CD14-positive monocyte (primary cell): ENCODE data around the gene NOP10. TPM values are rescaled to one million over a fixed set of nuclear protein-coding genes. Genes with fewer than 3 reads are reported as not detected.

Experiments
- DNase-seq, 3 donors: peaks; one replicate each; pipeline ENCODE4 v3.0.0-alpha.2; 2011 to 2022
- H2AFZ ChIP-seq: 2 replicates; pipeline ENCODE4 v1.6.0; 2012; ENCODE audit warnings: mild to moderate bottlenecking, low read depth, low read length, inconsistent platforms; ENCODE audit not compliant: insufficient read depth, poor library complexity, severe bottlenecking
- H3K27ac ChIP-seq, 2 donors: 1 replicate in 1 of 2; 2 replicates in 1 of 2; pipeline ENCODE4 v1.5.1; 2012 to 2013; ENCODE audit warnings: low read length in 2 of 2, control low read depth in 1 of 2, inconsistent platforms in 1 of 2, low read depth in 1 of 2, mild to moderate bottlenecking in 1 of 2
- H3K27me3 ChIP-seq, 2 donors: one replicate each; pipeline versions ENCODE4 v1.6.0 to v1.6.1; 2011 to 2013; ENCODE audit warnings: low read length in 2 of 2; ENCODE audit not compliant: control insufficient read depth in 2 of 2, insufficient read depth in 2 of 2
- H3K36me3 ChIP-seq, 2 donors: replicated peaks in 1 of 2; 1 replicate in 1 of 2; 2 replicates in 1 of 2; pipeline versions ENCODE4 v1.5.1 to v1.6.1; 2012 to 2013; ENCODE audit warnings: low read length in 2 of 2, control low read depth in 1 of 2, inconsistent platforms in 1 of 2, mild to moderate bottlenecking in 1 of 2; ENCODE audit not compliant: insufficient read depth in 2 of 2, control insufficient read depth in 1 of 2
- H3K4me1 ChIP-seq, 2 donors: 1 replicate in 1 of 2; 2 replicates in 1 of 2; pipeline versions ENCODE4 v1.5.1 to v1.6.1; 2012 to 2013; ENCODE audit warnings: low read length in 2 of 2, control low read depth in 1 of 2, inconsistent platforms in 1 of 2, mild to moderate bottlenecking in 1 of 2, moderate library complexity in 1 of 2; ENCODE audit not compliant: insufficient read depth in 2 of 2, control insufficient read depth in 1 of 2
- H3K4me2 ChIP-seq: replicated peaks from 2 replicates; pipeline ENCODE3; 2012; ENCODE audit warnings: low read length, moderate library complexity, mild to moderate bottlenecking; ENCODE audit not compliant: poor library complexity, severe bottlenecking; ENCODE audit errors: extremely low read depth
- H3K4me3 ChIP-seq, 3 experiments: fragments of 200-600 bp in 1 of 3; sonication (generic) in 1 of 3; replicated peaks in 1 of 3; 1 replicate in 2 of 3; 2 replicates in 1 of 3; pipeline ENCODE4 v1.5.1; 2011 to 2013; ENCODE audit warnings: low read length in 3 of 3, mild to moderate bottlenecking in 3 of 3, control low read depth in 2 of 3, low read depth in 2 of 3, inconsistent platforms in 1 of 3, moderate library complexity in 1 of 3
- H3K79me2 ChIP-seq: 2 replicates; pipeline ENCODE4 v1.6.0; 2012; ENCODE audit warnings: mild to moderate bottlenecking, control low read depth, inconsistent platforms, low read length, moderate library complexity; ENCODE audit not compliant: insufficient read depth
- H3K9ac ChIP-seq: 2 replicates; pipeline ENCODE4 v1.6.0; 2017; ENCODE audit warnings: low read length, mild to moderate bottlenecking; ENCODE audit not compliant: insufficient read depth, poor library complexity, severe bottlenecking
- H3K9me3 ChIP-seq, 2 donors: replicated peaks in 1 of 2; 1 replicate in 1 of 2; 2 replicates in 1 of 2; pipeline versions ENCODE4 v1.5.1 to v1.6.1; 2012 to 2013; ENCODE audit warnings: low read length in 2 of 2, control low read depth in 1 of 2; ENCODE audit not compliant: control insufficient read depth in 1 of 2, insufficient read depth in 1 of 2
- H4K20me1 ChIP-seq: 2 replicates; pipeline ENCODE4 v1.6.0; 2012; ENCODE audit warnings: mild to moderate bottlenecking, low read length, control low read depth, moderate library complexity; ENCODE audit not compliant: insufficient read depth
- H3K27ac Mint-ChIP-seq, 7 donors: one replicate each; pipeline ENCODE4 v1.8.0; 2020; ENCODE audit warnings: mild to moderate bottlenecking in 7 of 7, mixed read lengths in 7 of 7, moderate library complexity in 6 of 7, inconsistent platforms in 2 of 7
- H3K27me3 Mint-ChIP-seq, 3 donors: one replicate each; pipeline ENCODE4 v1.8.0; 2021 to 2022; ENCODE audit warnings: low read depth in 3 of 3, mild to moderate bottlenecking in 3 of 3, mixed read lengths in 3 of 3, moderate library complexity in 3 of 3, inconsistent platforms in 1 of 3
- H3K36me3 Mint-ChIP-seq, 2 donors: one replicate each; pipeline ENCODE4 v1.8.0; 2020; ENCODE audit warnings: mixed read lengths in 2 of 2, inconsistent platforms in 1 of 2, mild to moderate bottlenecking in 1 of 2
- H3K4me1 Mint-ChIP-seq: one replicate; pipeline ENCODE4 v1.8.0; 2020; ENCODE audit warnings: mild to moderate bottlenecking, mixed read lengths
- H3K4me3 Mint-ChIP-seq, 2 donors: one replicate each; pipeline ENCODE4 v1.8.0; 2020; ENCODE audit warnings: mild to moderate bottlenecking in 2 of 2, mixed read lengths in 2 of 2, moderate library complexity in 1 of 2
- H3K9me3 Mint-ChIP-seq, 7 donors: one replicate each; pipeline ENCODE4 v1.8.0; 2020 to 2022; ENCODE audit warnings: mixed read lengths in 7 of 7, mild to moderate bottlenecking in 6 of 7, moderate library complexity in 6 of 7, inconsistent platforms in 2 of 7
- WGBS: methylation state at CpG from one replicate; pipeline ENCODE4 v1.1.5; 2013; ENCODE audit warnings: missing lambda C conversion rate; ENCODE audit not compliant: insufficient coverage; 5-methylcytosine and 5-hydroxymethylcytosine counted together
- intact Hi-C, 2 donors: fragments of 100-400 bp; cut with micrococcal nuclease; formaldehyde crosslinking; loops; one replicate each; pipeline versions ENCODE4 v1.15.0 to v1.15.1; 2023
- polyA plus RNA-seq, 3 donors: library from polyadenylated mRNA; depleted of rRNA in 1 of 3; unstranded in 2 of 3; stranded (reverse) in 1 of 3; fragments of 300-500 nt in 2 of 3; fragments of >200 nt in 1 of 3; fragmentation: Illumina TruSeq in 2 of 3; gene quantifications; 1 replicate in 2 of 3; 2 replicates in 1 of 3; pipeline ENCODE4 v1.2.3, GENCODE V29; 2012 to 2021
- TF ChIP-seq, protein P1 (sequence below): fragments of 200-600 bp; IDR thresholded peaks from one replicate; pipeline ENCODE4 v1.8.0; 2022; ENCODE audit warnings: antibody characterized with exemption, mild to moderate bottlenecking

The NOP10 gene
- polyA plus RNA-seq, 3 donors: 260 to 677 (median 586) TPM

DNA sequence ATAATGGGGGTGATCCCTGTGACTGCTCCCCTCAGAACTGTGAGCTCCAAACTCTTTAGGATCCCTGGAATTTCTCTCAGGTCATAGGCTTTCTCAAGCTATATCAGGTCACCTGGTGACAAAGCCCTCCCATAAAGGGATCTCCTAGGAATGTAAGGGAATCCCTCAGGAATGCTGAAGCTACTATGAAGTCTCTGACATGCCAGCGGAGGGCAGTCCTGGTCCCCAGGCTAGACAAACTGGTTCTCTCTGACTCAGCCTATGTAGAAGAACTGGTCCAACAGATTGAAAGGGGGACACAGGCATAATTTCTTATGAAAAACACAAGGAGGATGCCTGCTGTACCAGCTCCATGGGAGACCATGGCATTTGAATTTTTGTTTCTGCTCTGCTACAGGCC, 17.4 kb upstream of the NOP10 start:
- intact Hi-C loops: loop anchor here (10.0 kb wide), 3 partner anchors 75 to 225 kb away; partner anchors contain the start of gene GOLGA8B (in 1 of the 2)
- no peak overlapping the region for H3K27ac ChIP-seq
- H3K4me3 ChIP-seq: no peak overlapping the region
- Mint-ChIP-seq H3K27ac (peak overlapping the region in 2 of 7 donors; percentile 1 to 59), H3K4me3 (no peak overlapping the region), H3K4me1 (peaks cover 4% of the 10 kb centered on the region), H3K36me3 (peaks cover 29 to 44% of the 10 kb centered on the region in 2 donors), H3K9me3 (no peaks in the 10 kb centered on the region), H3K27me3 (peaks cover 0 to 4% (median 2%) of the 10 kb centered on the region in 3 donors)
- H4K20me1 ChIP-seq: no peaks in the 10 kb centered on the region
- H2AFZ ChIP-seq: no peak overlapping the region
- peaks cover under 1 to 1% of the 10 kb centered on the region in 2 donors for H3K4me1 ChIP-seq
- H3K79me2 ChIP-seq: no peaks in the 10 kb centered on the region
- no peaks in the 10 kb centered on the region for H3K27me3 ChIP-seq
- 92% methylated on average over 1 of the region's 1 CpG for WGBS
- peaks cover 13 to 61% of the 10 kb centered on the region in 2 donors for H3K36me3 ChIP-seq
- TF ChIP-seq, protein P1, sequence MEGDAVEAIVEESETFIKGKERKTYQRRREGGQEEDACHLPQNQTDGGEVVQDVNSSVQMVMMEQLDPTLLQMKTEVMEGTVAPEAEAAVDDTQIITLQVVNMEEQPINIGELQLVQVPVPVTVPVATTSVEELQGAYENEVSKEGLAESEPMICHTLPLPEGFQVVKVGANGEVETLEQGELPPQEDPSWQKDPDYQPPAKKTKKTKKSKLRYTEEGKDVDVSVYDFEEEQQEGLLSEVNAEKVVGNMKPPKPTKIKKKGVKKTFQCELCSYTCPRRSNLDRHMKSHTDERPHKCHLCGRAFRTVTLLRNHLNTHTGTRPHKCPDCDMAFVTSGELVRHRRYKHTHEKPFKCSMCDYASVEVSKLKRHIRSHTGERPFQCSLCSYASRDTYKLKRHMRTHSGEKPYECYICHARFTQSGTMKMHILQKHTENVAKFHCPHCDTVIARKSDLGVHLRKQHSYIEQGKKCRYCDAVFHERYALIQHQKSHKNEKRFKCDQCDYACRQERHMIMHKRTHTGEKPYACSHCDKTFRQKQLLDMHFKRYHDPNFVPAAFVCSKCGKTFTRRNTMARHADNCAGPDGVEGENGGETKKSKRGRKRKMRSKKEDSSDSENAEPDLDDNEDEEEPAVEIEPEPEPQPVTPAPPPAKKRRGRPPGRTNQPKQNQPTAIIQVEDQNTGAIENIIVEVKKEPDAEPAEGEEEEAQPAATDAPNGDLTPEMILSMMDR: no peak
- no peak overlapping the region for H3K4me2 ChIP-seq
- H3K9me3 ChIP-seq: no peaks in the 10 kb centered on the region
- DNase-seq: no peak
- H3K9ac ChIP-seq: no peak overlapping the region

DNA sequence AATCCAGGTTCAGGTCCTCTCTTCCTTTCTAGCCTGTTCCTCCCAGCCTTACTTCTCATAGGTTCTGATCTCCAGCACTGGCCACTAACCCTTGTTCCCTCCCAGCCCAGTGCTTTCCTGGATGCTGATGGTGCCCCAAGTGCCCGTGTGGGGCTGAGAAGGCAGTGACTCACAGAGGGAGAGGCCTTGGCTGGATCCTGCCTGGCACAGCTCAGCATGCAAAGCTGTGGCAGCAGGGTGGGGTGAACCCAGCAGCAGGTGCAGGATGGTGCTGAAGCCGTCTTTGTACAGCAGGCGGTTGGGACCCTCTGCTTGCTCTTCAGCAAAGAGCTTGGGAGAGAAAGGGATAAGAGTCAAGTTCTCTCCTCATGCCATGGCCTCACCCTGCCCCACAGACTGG, 16.5 kb upstream of the NOP10 start:
- no peak overlapping the region for H3K4me3 ChIP-seq
- peaks cover 0 to 3% (median 0%) of the 10 kb centered on the region in 3 donors for H3K27me3 Mint-ChIP-seq
- peak overlapping the region in 2 of 7 donors; percentile 16 to 54 for H3K27ac Mint-ChIP-seq

More for the DNA sequence above, 16.5 kb upstream of the NOP10 start:
- Histone ChIP-seq H3K4me2 (no peak overlapping the region), H3K4me1 (no peaks in the 10 kb centered on the region), H3K27me3 (no peaks in the 10 kb centered on the region), H3K36me3 (peaks cover 13 to 61% of the 10 kb centered on the region in 2 donors), H4K20me1 (no peaks in the 10 kb centered on the region), H3K9me3 (no peaks in the 10 kb centered on the region), H3K79me2 (no peaks in the 10 kb centered on the region), H3K27ac (no peak overlapping the region), H3K9ac (no peak overlapping the region), H2AFZ (no peak overlapping the region)
- no peaks in the 10 kb centered on the region for H3K4me1 Mint-ChIP-seq
- H3K4me3 Mint-ChIP-seq: no peak overlapping the region
- TF ChIP-seq, protein P1: no peak
- peaks cover 29 to 42% of the 10 kb centered on the region in 2 donors for H3K36me3 Mint-ChIP-seq
- no peak for DNase-seq
- no peaks in the 10 kb centered on the region for H3K9me3 Mint-ChIP-seq
- WGBS: no CpG with 5 or more reads among the region's 3 CpGs
- intact Hi-C loops: no loop called here
